ENCODE results near the gene NIN. TPM values are rescaled to one million over a fixed set of nuclear protein-coding genes. Genes with fewer than 3 reads are reported as not detected.

Gene NIN
- total RNA-seq, 1 experiment from 2014 or later, result 34.7 TPM

DNA sequence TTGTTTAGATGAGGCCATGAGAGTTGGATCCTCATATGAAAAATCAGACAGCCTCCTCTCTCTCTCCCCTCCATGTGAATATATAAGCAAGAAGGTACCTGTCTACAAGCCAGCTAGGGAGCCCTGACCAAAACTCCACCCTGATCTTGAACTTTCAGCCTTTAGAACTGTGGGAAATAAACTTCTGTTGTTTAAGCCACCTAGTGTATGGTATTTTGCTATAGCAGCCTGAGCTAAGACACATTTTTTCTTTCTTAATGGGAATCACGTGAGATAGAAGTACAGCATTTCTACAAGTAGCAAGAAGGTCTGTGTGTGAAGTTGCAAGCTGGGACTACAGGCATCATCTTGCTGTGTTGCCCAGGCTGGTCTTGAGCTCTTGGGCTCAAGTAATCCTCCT, 24.6 kb upstream of the NIN start:
- DNase-seq (ENCODE audit: low read depth in 1 of 2, low spot score in 2 of 2), result no peak
- Histone ChIP-seq H3K4me3 (no peak overlapping the region), H3K4me1 (replicated peaks) (peaks cover 6% of the 10 kb centered on the region), H3K27ac (no peak overlapping the region), H3K27me3 (replicated peaks) (no peaks in the 10 kb centered on the region), H3K9me3 (replicated peaks) (no peaks in the 10 kb centered on the region), H3K36me3 (no peaks in the 10 kb centered on the region)

GRCh38 chr14:50854521-50854920, 23.6 kb upstream of the NIN start:
- Histone ChIP-seq H3K4me1 (replicated peaks) (peaks cover 4% of the 10 kb centered on the region), H3K4me3 (no peak overlapping the region), H3K27me3 (replicated peaks) (no peaks in the 10 kb centered on the region), H3K36me3 (no peaks in the 10 kb centered on the region), H3K27ac (no peak overlapping the region), H3K9me3 (replicated peaks) (no peaks in the 10 kb centered on the region)
- DNase-seq (ENCODE audit: low read depth in 1 of 2, low spot score in 2 of 2), result no peak

DNA sequence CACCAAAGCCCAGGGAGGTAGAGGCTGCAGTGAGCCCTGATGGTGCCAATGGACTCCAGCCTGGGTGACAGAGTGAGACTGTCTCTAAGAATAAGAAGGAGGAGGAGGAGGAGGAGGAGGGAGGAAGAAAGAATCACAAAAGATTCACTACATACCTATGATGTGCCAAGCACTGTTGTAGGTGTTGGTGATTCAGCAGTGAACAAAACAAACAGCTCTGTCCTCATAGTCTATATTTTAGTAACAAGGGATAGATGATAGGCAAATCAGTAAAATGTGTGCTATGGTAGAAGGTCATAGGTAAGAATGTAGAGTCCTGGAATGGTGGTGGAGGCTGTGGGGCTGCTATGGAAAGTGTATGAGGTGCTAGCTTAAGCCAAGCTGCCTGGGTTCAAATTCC, 22.9 kb upstream of the NIN start:
- no peak overlapping the region for H3K4me3 ChIP-seq
- no peaks in the 10 kb centered on the region for H3K9me3 ChIP-seq (replicated peaks)
- no peaks in the 10 kb centered on the region for H3K4me1 ChIP-seq (replicated peaks)
- H3K27me3 ChIP-seq (replicated peaks), result no peaks in the 10 kb centered on the region
- DNase-seq (ENCODE audit: low read depth in 1 of 2, low spot score in 2 of 2), result no peak
- no peak overlapping the region for H3K27ac ChIP-seq
- H3K36me3 ChIP-seq, result no peaks in the 10 kb centered on the region

- H3K27me3 ChIP-seq (replicated peaks), result no peaks in the 10 kb centered on the region
- no peak overlapping the region for H3K27ac ChIP-seq
- no peaks in the 10 kb centered on the region for H3K36me3 ChIP-seq
- H3K4me1 ChIP-seq (replicated peaks), result peaks cover 10% of the 10 kb centered on the region
- H3K9me3 ChIP-seq (replicated peaks), result no peaks in the 10 kb centered on the region
- no peak overlapping the region for H3K4me3 ChIP-seq
- peak in 1 of 2 experiments; percentile 22 for DNase-seq (ENCODE audit: low read depth in 1 of 2, low spot score in 2 of 2)
Measured at GRCh38 chr14:50846226-50846880, 15.4 kb upstream of the NIN start.

GRCh38 chr14:50845166-50845565, 14.2 kb upstream of the NIN start:
- Histone ChIP-seq H3K36me3 (no peaks in the 10 kb centered on the region), H3K27me3 (replicated peaks) (no peaks in the 10 kb centered on the region), H3K9me3 (replicated peaks) (no peaks in the 10 kb centered on the region), H3K27ac (no peak overlapping the region), H3K4me1 (replicated peaks) (peaks cover 10% of the 10 kb centered on the region), H3K4me3 (no peak overlapping the region)
- no peak for DNase-seq (ENCODE audit: low read depth in 1 of 2, low spot score in 2 of 2)

- Histone ChIP-seq H3K9me3 (replicated peaks) (no peaks in the 10 kb centered on the region), H3K4me3 (no peak overlapping the region), H3K27me3 (replicated peaks) (no peaks in the 10 kb centered on the region), H3K36me3 (no peaks in the 10 kb centered on the region), H3K4me1 (replicated peaks) (peaks cover 10% of the 10 kb centered on the region), H3K27ac (no peak overlapping the region)
- no peak for DNase-seq (ENCODE audit: low read depth in 1 of 2, low spot score in 2 of 2)
Measured at GRCh38 chr14:50844391-50844790, 13.4 kb upstream of the NIN start.

DNA sequence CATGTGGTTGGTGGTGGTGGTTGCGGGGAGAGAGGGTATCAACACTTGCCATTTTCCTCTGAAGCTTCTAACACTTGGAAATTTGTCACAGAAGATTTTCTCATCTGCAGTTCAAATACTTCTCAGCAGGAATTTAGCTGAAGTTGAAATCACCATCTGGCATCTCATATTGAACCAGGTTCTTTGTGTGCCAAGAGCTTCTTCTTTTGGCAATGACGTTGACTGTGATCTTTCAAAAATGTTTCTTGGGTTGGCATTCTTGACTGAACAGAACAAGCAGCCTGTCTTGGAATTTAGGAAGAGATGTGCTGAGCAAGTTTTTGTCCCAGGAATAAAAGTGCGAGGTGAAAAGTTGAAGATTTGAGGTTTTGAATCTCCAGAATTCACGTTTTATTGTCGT, 8.7 kb upstream of the NIN start:
- Histone ChIP-seq H3K36me3 (no peaks in the 10 kb centered on the region), H3K4me3 (no peak overlapping the region), H3K9me3 (replicated peaks) (no peaks in the 10 kb centered on the region), H3K4me1 (replicated peaks) (peaks cover 6% of the 10 kb centered on the region), H3K27ac (no peak overlapping the region), H3K27me3 (replicated peaks) (no peaks in the 10 kb centered on the region)
- no peak for DNase-seq (ENCODE audit: low read depth in 1 of 2, low spot score in 2 of 2)

DNA sequence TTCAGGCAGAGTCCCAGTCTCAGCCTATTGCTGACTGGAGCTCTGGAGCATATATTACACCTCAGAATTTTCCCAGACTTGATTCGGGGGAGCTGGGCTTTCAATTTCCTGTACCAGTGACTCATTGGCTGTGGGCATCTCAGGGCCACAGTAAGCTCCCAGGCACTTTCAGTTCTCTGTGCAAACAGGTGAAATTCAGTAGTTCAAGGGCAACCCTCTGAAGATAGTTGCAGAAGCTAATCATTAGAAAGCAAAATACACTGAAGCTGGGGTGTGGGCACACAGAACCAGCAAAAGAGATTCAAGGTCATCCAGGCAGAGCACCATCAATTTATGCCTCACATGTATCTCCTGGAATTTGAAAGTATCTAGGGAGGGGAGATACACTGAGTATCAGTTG, 8.1 kb upstream of the NIN start:
- no peaks in the 10 kb centered on the region for H3K27me3 ChIP-seq (replicated peaks)
- no peaks in the 10 kb centered on the region for H3K36me3 ChIP-seq
- peaks cover 6% of the 10 kb centered on the region for H3K4me1 ChIP-seq (replicated peaks)
- no peak overlapping the region for H3K27ac ChIP-seq
- H3K9me3 ChIP-seq (replicated peaks), result no peaks in the 10 kb centered on the region
- no peak overlapping the region for H3K4me3 ChIP-seq
- DNase-seq (ENCODE audit: low read depth in 1 of 2, low spot score in 2 of 2), result no peak

DNA sequence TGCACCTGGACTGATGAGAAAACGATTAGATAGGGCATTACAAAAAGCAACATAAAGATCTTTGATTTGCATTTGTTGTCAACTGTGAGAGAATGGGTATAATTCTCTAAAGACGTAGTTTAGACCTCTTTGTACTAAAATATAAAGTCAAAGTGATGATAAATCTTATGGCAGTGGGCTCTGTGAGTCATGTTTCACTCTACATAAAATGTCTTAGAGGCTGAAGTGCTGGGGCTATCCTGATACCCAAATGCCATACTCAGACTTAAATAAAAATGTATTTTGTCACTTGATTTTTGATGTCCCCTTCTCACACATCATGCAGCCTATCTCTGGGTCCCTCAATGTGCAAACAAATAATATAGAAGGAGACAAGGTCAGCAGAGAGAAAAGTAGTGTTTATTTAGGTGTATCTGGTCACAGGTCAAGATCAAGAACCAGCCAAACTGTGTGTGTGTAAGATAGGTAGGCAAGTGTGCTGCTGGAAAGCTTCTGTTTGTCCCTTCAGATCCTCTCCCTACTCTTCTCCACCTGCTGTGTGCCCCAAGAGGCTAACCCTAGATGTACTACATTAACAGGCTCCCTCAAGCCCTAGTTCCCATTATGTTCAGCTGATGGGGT, 7.0 kb upstream of the NIN start:
- Histone ChIP-seq H3K4me3 (no peak overlapping the region), H3K27ac (no peak overlapping the region), H3K9me3 (replicated peaks) (no peaks in the 10 kb centered on the region), H3K36me3 (no peaks in the 10 kb centered on the region), H3K4me1 (replicated peaks) (peaks cover 6% of the 10 kb centered on the region), H3K27me3 (replicated peaks) (no peaks in the 10 kb centered on the region)
- no peak for DNase-seq (ENCODE audit: low read depth in 1 of 2, low spot score in 2 of 2)

- Histone ChIP-seq H3K4me3 (no peak overlapping the region), H3K27ac (no peak overlapping the region), H3K9me3 (replicated peaks) (no peaks in the 10 kb centered on the region), H3K27me3 (replicated peaks) (no peaks in the 10 kb centered on the region), H3K36me3 (no peaks in the 10 kb centered on the region), H3K4me1 (replicated peaks) (peaks cover 6% of the 10 kb centered on the region)
- no peak for DNase-seq (ENCODE audit: low read depth in 1 of 2, low spot score in 2 of 2)
Measured at GRCh38 chr14:50837271-50837670, 6.3 kb upstream of the NIN start.

DNA sequence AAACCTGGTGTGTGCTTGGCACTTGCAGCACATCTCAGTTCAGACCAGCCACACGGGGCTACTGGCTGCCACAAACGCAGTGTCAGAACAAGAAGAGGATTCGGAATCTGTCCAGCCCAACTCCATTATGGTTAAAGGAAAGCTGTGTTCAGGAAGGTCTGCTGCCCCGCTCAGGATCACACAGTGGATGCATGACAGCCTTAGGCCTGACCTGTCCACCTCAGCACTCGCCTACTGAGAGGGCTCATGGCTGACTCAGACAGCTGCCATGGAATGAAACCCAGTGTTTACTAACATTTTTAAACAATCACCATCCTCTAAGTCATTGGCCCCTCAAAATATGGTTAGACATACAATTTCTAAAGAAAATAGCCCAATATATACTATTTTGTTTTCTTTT, 5.6 kb upstream of the NIN start:
- peak in 1 of 2 experiments; percentile 14 for DNase-seq (ENCODE audit: low read depth in 1 of 2, low spot score in 2 of 2)
- no peaks in the 10 kb centered on the region for H3K36me3 ChIP-seq
- H3K27ac ChIP-seq, result no peak overlapping the region
- H3K27me3 ChIP-seq (replicated peaks), result 0 out of 2 replicates have a peak, but pooled peaks cover 3% of the 10 kb centered on the region
- H3K4me1 ChIP-seq (replicated peaks), result peaks cover 12% of the 10 kb centered on the region
- H3K9me3 ChIP-seq (replicated peaks), result no peaks in the 10 kb centered on the region
- H3K4me3 ChIP-seq, result no peak overlapping the region

- H3K27me3 ChIP-seq (replicated peaks), result 0 out of 2 replicates have a peak, but pooled peaks cover 3% of the 10 kb centered on the region
- no peaks in the 10 kb centered on the region for H3K9me3 ChIP-seq (replicated peaks)
- H3K4me3 ChIP-seq, result no peak overlapping the region
- peaks cover 16% of the 10 kb centered on the region for H3K4me1 ChIP-seq (replicated peaks)
- no peak for DNase-seq (ENCODE audit: low read depth in 1 of 2, low spot score in 2 of 2)
- no peak overlapping the region for H3K27ac ChIP-seq
- peaks cover 7% of the 10 kb centered on the region; the same call in 1 of the 2 replicates for H3K36me3 ChIP-seq
Measured at GRCh38 chr14:50835280-50835679, 4.3 kb upstream of the NIN start.

GRCh38 chr14:50834802-50835276, 3.9 kb upstream of the NIN start:
- 0 out of 2 replicates have a peak, but pooled peaks cover 3% of the 10 kb centered on the region for H3K27me3 ChIP-seq (replicated peaks)
- no peak overlapping the region for H3K27ac ChIP-seq
- peaks cover 19% of the 10 kb centered on the region for H3K4me1 ChIP-seq (replicated peaks)
- no peak overlapping the region for H3K4me3 ChIP-seq
- no peaks in the 10 kb centered on the region for H3K9me3 ChIP-seq (replicated peaks)
- peaks cover 7% of the 10 kb centered on the region; the same call in 1 of the 2 replicates for H3K36me3 ChIP-seq
- no peak for DNase-seq (ENCODE audit: low read depth in 1 of 2, low spot score in 2 of 2)

GRCh38 chr14:50832935-50833630, 2.1 kb upstream of the NIN start:
- Histone ChIP-seq H3K27me3 (replicated peaks) (0 out of 2 replicates have a peak, but pooled peaks cover 3% of the 10 kb centered on the region), H3K4me3 (no peak overlapping the region), H3K27ac (no peak overlapping the region), H3K9me3 (replicated peaks) (no peaks in the 10 kb centered on the region), H3K4me1 (replicated peaks) (peaks cover 31% of the 10 kb centered on the region), H3K36me3 (peaks cover 7% of the 10 kb centered on the region; the same call in 1 of the 2 replicates)
- DNase-seq (ENCODE audit: low read depth in 1 of 2, low spot score in 2 of 2), result no peak

All from SJSA1 (cell line).